Fibroblast of villous mesenchyme (primary cell): ENCODE results near the gene BMERB1. TPM values are rescaled to one million over a fixed set of nuclear protein-coding genes. Genes with fewer than 3 reads are reported as not detected.

Experiments
- DNase-seq: peaks from one replicate; pipeline ENCODE4 v3.0.0-alpha.2; 2010; ENCODE audit warnings: low read depth
- H3K4me3 ChIP-seq: 2 replicates; pipeline ENCODE4 v1.5.1; 2011; ENCODE audit warnings: low read depth, mild to moderate bottlenecking, low read length
- total RNA-seq: library from RNA; depleted of rRNA; stranded (reverse); fragments of >200 nt; gene quantifications from 2 replicates; pipeline ENCODE4 v1.2.3, GENCODE V29; 2012
- TF ChIP-seq, protein P1 (sequence below): IDR thresholded peaks from 2 replicates; pipeline ENCODE4 v1.5.1; 2012; ENCODE audit warnings: low read depth, mild to moderate bottlenecking, low read length; ENCODE audit not compliant: insufficient read depth

BMERB1 gene
- total RNA-seq, 1 donor, result 44.0 TPM

DNA sequence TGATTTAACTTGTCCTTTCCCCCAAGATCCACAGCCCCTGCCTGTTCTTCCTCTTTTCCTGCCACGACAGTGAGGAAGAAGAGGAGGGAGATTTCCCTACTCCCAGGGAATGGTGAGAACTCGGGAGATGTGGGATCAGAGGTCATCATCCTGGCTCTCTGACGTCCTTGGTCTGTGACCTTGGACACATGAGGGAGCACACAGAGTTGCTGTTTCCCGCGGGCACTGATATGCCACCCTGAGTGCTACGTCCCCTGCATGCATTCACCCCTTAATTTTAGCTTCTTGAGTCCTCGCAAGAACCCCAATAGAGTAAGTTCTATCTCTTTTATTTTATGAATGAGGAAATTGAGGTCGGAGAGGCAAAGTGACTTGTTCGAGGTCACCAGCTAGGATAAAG, 85.4 kb downstream of the BMERB1 start:
- no peak for DNase-seq
- TF ChIP-seq, protein P1, sequence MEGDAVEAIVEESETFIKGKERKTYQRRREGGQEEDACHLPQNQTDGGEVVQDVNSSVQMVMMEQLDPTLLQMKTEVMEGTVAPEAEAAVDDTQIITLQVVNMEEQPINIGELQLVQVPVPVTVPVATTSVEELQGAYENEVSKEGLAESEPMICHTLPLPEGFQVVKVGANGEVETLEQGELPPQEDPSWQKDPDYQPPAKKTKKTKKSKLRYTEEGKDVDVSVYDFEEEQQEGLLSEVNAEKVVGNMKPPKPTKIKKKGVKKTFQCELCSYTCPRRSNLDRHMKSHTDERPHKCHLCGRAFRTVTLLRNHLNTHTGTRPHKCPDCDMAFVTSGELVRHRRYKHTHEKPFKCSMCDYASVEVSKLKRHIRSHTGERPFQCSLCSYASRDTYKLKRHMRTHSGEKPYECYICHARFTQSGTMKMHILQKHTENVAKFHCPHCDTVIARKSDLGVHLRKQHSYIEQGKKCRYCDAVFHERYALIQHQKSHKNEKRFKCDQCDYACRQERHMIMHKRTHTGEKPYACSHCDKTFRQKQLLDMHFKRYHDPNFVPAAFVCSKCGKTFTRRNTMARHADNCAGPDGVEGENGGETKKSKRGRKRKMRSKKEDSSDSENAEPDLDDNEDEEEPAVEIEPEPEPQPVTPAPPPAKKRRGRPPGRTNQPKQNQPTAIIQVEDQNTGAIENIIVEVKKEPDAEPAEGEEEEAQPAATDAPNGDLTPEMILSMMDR, result no peak
- no peak overlapping the region for H3K4me3 ChIP-seq

DNA sequence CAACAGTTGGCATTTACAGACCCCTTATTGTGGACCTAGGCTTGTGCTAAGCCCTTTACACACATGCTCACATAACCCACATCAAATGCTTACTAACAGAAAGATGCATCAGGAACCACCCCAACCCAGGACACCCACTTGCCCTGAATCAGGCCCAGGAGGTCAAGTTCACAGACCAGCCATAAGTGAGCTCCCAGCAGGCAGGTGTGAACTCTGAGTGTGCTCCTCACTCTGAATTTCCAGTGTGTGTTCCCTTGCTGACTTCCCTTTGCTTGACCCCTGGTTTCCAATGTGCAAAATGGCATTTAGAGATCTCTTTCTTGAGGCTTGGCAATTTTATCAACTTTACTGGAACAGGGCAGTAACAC, 87.0 kb downstream of the BMERB1 start:
- TF ChIP-seq, protein P1, result no peak
- no peak for DNase-seq
- no peak overlapping the region for H3K4me3 ChIP-seq

DNA sequence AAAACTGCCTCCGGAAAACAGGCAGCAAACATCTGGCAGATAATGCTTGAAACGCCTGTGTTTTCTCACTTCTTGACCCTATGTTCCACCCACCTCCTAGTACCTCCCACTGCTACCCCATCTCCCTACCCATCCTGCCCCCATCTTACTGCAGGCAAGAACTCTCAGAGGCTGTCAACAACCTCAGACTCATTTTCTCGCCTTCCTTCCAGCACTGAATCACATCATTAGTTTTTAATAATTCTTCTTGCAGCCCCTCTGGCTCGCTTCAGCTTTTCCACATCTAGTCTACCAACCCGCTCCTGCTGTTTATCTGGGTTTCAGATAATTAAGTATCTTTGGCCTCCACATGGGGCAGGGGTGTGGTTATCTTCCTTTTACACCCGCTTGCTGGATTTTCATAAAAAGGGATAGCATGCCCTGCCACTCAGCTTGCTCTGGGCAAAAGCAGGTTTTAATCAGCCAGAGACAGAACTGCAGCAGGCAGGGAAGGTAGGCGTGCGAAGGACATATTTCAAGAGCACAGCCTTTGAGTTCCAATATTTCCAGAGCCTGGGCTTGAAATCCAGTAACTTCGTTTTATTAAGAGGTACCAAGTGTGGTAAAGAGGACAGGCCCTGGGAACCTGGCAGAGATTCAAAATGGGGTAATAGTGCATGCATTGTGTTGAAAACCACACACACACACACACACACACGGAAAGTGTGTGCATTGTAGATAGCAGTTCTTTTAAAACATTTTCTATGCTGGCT, 87.5 kb downstream of the BMERB1 start:
- no peak overlapping the region for H3K4me3 ChIP-seq
- peak; percentile 76 for DNase-seq
- TF ChIP-seq, protein P1, result no peak

DNA sequence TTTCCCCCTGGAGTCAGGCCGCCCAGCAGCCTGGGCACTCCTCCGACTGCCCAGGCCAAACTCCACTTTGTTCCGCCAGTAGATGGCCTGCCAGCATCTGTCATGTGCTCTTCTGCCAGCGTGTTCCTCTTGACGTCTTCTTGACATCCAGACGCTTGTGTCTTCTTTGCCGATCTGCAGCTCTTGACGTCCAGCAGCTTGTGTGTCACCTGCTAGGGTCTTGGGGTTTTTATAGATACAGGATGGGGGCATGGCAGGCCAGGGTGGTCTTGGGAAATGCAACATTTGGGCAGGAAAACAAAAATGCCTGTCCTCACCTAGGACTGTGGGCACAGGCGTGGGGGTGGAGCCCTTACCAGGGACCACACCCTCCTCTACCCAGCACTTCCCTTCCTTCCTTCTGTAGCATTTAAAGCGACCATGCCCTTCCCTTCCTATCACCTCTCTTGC, 88.7 kb downstream of the BMERB1 start:
- H3K4me3 ChIP-seq, result no peak overlapping the region
- no peak for DNase-seq
- TF ChIP-seq, protein P1, result no peak

DNA sequence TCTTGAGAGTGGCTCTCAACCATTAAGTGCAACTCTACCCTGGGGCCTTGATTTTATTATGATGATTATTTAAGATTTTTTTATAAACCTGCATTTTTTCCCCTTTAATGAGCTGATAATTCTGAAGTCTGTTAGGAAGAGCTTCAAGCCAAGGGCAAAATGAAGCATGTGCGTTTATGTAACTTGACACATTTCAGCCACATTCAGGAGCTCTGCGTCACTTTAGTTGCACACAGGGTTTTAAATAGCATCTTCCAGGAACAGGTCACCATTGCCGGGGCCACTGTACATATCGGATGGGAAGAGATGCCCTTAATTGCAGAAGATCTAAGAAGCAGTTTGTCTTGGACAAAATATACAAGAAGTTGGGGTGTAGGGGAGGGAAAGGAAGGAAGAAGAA, 89.6 kb downstream of the BMERB1 start:
- H3K4me3 ChIP-seq, result no peak overlapping the region
- DNase-seq, result no peak
- TF ChIP-seq, protein P1, result no peak

DNA sequence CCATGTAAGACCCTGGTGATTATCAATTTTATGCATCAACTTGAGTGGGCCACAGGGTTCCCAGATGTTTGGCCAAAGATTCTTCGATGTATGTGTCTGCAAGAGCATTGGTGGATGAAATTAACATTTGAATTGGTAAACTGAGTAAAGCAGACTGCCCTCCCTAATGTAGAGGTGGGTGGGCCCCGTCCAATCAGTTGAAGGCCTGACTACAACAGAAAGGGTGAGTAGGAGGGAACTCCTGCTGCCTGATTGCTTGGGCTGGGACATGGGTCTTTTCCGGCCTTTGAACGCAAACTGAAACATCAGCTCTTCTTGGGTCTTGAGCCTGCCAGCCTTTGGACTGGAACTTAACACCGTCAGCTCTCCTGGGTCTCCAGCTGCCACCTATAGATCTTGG, 90.6 kb downstream of the BMERB1 start:
- H3K4me3 ChIP-seq, result no peak overlapping the region
- TF ChIP-seq, protein P1, result no peak
- no peak for DNase-seq

DNA sequence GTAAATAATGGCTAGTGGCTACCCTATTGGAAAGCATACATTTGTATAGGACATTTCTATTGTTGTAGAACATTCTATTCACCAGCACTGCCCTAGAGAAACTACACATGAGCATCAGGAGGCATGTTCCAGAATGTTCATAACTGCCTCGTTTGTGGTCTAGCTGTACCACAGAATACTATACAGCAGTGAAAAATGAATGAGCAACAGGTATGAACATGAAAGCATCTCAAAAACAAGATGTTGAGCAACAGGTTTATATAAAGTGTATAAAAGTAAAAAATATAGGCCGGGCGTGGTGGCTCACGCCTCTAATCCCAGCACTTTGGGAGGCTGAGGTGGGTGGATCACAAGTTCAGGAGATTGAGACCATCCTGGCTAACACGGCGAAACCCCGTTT, 91.7 kb downstream of the BMERB1 start:
- no peak for DNase-seq
- TF ChIP-seq, protein P1, result no peak
- no peak overlapping the region for H3K4me3 ChIP-seq
